Transverse colon (tissue), 4 donors: Measurements from ENCODE around the gene CMTM7. TPM values are rescaled to one million over a fixed set of nuclear protein-coding genes. Genes with fewer than 3 reads are reported as not detected.

Source experiments
- DNase-seq: peaks from one replicate; pipeline ENCODE4 v3.0.0-alpha.2; 2019
- H3K27ac ChIP-seq, 4 donors: fragments of 200-600 bp; sonication (generic); 2 replicates each; pipeline ENCODE4 v1.5.1; 2016 to 2018; ENCODE audit warnings: inconsistent platforms in 4 of 4
- H3K27me3 ChIP-seq: fragments of 200-600 bp; sonication (generic); 2 replicates; pipeline ENCODE4 v1.5.1; 2017; ENCODE audit warnings: inconsistent platforms
- H3K36me3 ChIP-seq, 4 donors: fragments of 200-600 bp; sonication (generic); 2 replicates each; pipeline ENCODE4 v1.5.1; 2017 to 2019; ENCODE audit warnings: inconsistent platforms in 4 of 4
- H3K4me1 ChIP-seq, 4 donors: fragments of 200-600 bp; sonication (generic); 2 replicates each; pipeline ENCODE4 v1.5.1; 2017 to 2020; ENCODE audit warnings: inconsistent platforms in 4 of 4
- H3K4me3 ChIP-seq, 4 donors: fragments of 200-600 bp; sonication (generic); 1 replicate in 1 of 4; 2 replicates in 3 of 4; pipeline versions ENCODE4 v1.5.1 to v1.6.1; 2017 to 2019; ENCODE audit warnings: inconsistent platforms in 4 of 4
- H3K9me3 ChIP-seq, 2 donors: fragments of 200-600 bp; sonication (generic); 2 replicates each; pipeline ENCODE4 v1.5.1; 2017 to 2019; ENCODE audit warnings: inconsistent platforms in 2 of 2
- EP300 ChIP-seq: sonication (generic); formaldehyde crosslinking; IDR thresholded peaks from one replicate; pipeline ENCODE4 v1.6.1; 2017; ENCODE audit warnings: antibody characterized with exemption, low read depth
- POLR2A ChIP-seq: fragments of 450-650 bp; IDR thresholded peaks from one replicate; pipeline ENCODE4 v1.6.1; 2016; ENCODE audit warnings: antibody characterized with exemption, mild to moderate bottlenecking, moderate library complexity
- POLR2AphosphoS5 ChIP-seq, 3 donors: sonication (generic); formaldehyde crosslinking; IDR thresholded peaks; one replicate each; pipeline ENCODE4 v1.6.1; 2016; ENCODE audit warnings: antibody characterized with exemption in 3 of 3
- WGBS, 2 donors: methylation state at CpG; one replicate each; pipeline ENCODE4 v1.1.5; 2018; ENCODE audit warnings: low coverage in 1 of 2; 5-methylcytosine and 5-hydroxymethylcytosine counted together
- in situ Hi-C, 4 donors: fragments of 200-750 bp; cut with MboI; loops; one replicate each; pipeline versions ENCODE4 v1.15.0 to v1.15.1; 2017; ENCODE audit warnings: low sequenced_read_pairs in 3 of 4, low pct_ligation_motif_present in 1 of 4, low pct_unique_long_range_greater_than_20kb in 1 of 4
- intact Hi-C: fragments of 100-400 bp; cut with DNase I; formaldehyde crosslinking; loops from one replicate; pipeline ENCODE4 v1.15.1; 2023; ENCODE audit warnings: low total_unique reads
- total RNA-seq, 4 donors: library from RNA; depleted of rRNA; stranded (reverse); fragments of >200 nt; gene quantifications; one replicate each; pipeline ENCODE4 v1.1.0, GENCODE V29; 2016
- TF ChIP-seq, protein P1 (sequence below), 5 experiments: fragments of 200-600 bp in 3 of 5; fragments of 450-650 bp in 2 of 5; sonication (generic) in 3 of 5; IDR thresholded peaks; 1 replicate in 2 of 5; 2 replicates in 3 of 5; pipeline ENCODE4 v1.5.1; 2016 to 2017; ENCODE audit warnings: antibody characterized with exemption in 5 of 5, inconsistent platforms in 3 of 5, mild to moderate bottlenecking in 2 of 5, moderate library complexity in 1 of 5

CMTM7 gene
- total RNA-seq, 4 donors from 2014 or later, result 3.4 to 16.0 (median 7.1) TPM

DNA sequence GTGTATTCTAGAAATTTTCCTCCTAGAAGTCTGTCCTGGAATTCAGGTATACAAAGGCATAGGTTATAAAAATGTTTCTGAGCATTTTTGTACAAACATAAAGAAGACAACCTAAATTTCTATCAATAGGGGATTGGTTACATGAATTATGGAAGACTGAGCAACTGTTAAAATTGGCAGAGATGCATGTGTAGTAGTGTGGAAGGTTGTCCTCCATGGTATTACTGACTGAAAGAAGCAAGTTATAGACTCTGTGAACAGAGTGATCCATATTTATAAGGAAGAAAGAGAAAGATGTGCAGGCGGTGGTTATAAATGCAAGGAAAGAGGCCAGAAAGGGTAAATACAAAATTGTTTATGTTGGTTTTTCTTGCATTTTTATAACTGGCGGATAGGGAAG is 38.3 kb upstream of the CMTM7 start:
- H3K4me3 ChIP-seq, result no peak overlapping the region
- 91 to 100% methylated on average over 1 to 2 of the region's 2 CpGs for WGBS, 2 donors
- H3K36me3 ChIP-seq, result no peaks in the 10 kb centered on the region
- no peaks in the 10 kb centered on the region for H3K9me3 ChIP-seq
- in situ Hi-C loops, result loop anchor here in 1 of 4 donors (25.0 kb wide), 1 partner anchor 309 kb away; no protein-coding TSS in a partner anchor
- no peaks in the 10 kb centered on the region for H3K4me1 ChIP-seq
- no peak overlapping the region for H3K27ac ChIP-seq
- no peak for DNase-seq
- intact Hi-C loops, result loop anchor here (5.0 kb wide), 1 partner anchor 1151 kb away; no protein-coding TSS in a partner anchor
- TF ChIP-seq, protein P1, sequence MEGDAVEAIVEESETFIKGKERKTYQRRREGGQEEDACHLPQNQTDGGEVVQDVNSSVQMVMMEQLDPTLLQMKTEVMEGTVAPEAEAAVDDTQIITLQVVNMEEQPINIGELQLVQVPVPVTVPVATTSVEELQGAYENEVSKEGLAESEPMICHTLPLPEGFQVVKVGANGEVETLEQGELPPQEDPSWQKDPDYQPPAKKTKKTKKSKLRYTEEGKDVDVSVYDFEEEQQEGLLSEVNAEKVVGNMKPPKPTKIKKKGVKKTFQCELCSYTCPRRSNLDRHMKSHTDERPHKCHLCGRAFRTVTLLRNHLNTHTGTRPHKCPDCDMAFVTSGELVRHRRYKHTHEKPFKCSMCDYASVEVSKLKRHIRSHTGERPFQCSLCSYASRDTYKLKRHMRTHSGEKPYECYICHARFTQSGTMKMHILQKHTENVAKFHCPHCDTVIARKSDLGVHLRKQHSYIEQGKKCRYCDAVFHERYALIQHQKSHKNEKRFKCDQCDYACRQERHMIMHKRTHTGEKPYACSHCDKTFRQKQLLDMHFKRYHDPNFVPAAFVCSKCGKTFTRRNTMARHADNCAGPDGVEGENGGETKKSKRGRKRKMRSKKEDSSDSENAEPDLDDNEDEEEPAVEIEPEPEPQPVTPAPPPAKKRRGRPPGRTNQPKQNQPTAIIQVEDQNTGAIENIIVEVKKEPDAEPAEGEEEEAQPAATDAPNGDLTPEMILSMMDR (IDR thresholded peaks at IDR 0.05), result no peak
- no peak for TF ChIP-seq EP300
- no peak for TF ChIP-seq POLR2A
- TF ChIP-seq POLR2AphosphoS5 (IDR thresholded peaks at IDR 0.05), result no peak
- no peaks in the 10 kb centered on the region for H3K27me3 ChIP-seq

DNA sequence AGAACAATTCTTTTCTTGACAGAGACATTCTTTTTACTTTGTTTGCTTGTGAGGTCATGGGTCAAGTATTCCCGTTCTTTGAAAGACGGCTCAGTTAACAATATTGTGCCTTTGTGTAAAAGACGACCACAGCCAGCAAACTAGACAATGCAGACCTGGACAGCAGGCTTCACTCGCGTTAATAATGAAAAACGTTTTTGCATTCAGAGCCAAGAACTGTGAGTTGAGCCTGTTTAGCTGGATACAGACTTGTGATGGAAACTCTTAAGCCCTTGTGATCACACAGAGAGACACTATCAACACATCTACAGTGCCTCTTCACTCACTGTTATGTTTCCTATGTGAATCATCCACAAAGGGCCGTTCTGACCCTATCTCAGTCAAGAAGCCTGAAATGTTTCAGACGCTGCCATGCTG is 37.3 kb upstream of the CMTM7 start:
- Histone ChIP-seq H3K36me3 (no peaks in the 10 kb centered on the region), H3K27ac (no peak overlapping the region), H3K27me3 (no peaks in the 10 kb centered on the region), H3K4me1 (no peaks in the 10 kb centered on the region), H3K9me3 (no peaks in the 10 kb centered on the region), H3K4me3 (no peak overlapping the region)
- in situ Hi-C loops, result loop anchor here in 1 of 4 donors (25.0 kb wide), 1 partner anchor 308 kb away; no protein-coding TSS in a partner anchor
- no peak for DNase-seq
- intact Hi-C loops, result loop anchor here (5.0 kb wide), 1 partner anchor 1152 kb away; no protein-coding TSS in a partner anchor
- 56 to 58% methylated on average over 5 to 8 of the region's 8 CpGs for WGBS, 2 donors
- no peak for TF ChIP-seq POLR2AphosphoS5 (IDR thresholded peaks at IDR 0.05)
- TF ChIP-seq, protein P1 (IDR thresholded peaks at IDR 0.05), result no peak
- no peak for TF ChIP-seq POLR2A
- TF ChIP-seq EP300, result no peak

DNA sequence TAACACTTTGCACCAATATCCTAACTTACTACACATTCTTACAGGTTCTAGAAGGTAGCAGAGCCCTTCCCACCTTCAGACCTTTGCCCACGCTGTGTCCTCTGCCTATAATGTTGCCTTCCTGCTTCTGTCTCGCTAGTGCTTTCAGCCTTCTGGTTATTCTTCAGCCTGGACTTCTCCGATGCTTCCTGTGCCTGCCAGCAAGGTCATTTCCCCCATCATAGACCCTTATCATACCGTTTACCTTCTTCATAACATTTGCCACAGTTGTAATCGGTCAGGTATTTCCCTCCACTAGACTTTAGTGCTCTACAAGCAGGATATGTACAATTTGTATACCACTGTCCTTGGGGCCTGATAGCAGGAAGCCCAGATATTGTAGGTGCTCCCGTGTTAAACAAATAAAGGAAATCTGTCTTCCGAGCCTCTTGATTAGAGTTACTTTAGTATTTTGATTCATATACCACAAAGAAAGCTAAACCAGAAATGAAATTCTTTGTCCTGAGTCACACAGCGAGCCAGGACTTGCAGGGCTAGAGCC is 35.8 kb upstream of the CMTM7 start:
- WGBS, 2 donors, result 74 to 80% methylated on average over 4 to 8 of the region's 8 CpGs
- H3K27ac ChIP-seq, result no peak overlapping the region
- no peak for DNase-seq

DNA sequence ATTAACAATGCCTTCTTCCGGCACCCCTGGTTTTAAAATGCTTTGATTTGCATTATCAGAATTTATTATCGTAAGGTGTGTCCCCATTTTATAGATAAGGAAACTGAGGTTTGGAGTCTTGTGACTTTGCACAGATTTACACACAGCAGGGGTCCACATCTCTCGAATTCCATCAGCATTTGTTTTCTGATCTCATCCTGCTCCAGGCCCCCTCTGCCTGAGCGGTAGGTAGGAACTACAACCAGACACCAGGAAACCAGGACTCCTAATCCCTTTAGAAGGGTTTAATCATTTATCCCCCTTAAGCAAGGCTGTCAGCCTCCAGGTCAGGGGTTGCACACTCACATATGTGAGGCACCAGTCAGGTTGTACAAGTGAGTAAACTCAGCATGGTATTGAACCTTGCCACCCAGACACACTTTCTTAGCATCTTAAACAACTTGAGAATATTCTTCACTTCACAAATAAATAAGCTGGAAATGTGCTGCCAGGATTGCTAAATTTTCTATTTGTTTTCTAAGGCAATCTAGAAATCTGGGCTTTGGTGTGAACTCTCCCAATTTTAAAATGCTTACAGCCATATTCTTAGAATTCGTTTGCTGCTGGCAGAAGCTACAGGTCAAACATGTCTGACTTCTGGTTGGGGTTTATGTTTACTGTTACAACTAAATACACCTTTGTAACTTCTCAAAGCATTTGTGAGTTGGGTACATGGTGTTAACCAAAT is 31.7 kb upstream of the CMTM7 start:
- Histone ChIP-seq H3K4me3 (no peak overlapping the region), H3K27me3 (no peaks in the 10 kb centered on the region), H3K4me1 (no peaks in the 10 kb centered on the region), H3K9me3 (no peaks in the 10 kb centered on the region), H3K27ac (no peak overlapping the region), H3K36me3 (no peaks in the 10 kb centered on the region)
- TF ChIP-seq POLR2AphosphoS5 (IDR thresholded peaks at IDR 0.05), result no peak
- no peak for DNase-seq
- in situ Hi-C loops (loop anchor here in 1 of 4 donors (25.0 kb wide), 1 partner anchor 302 kb away; no protein-coding TSS in a partner anchor), intact Hi-C loops (no loop called here)
- 86 to 95% methylated on average over 5 of the region's 5 CpGs for WGBS, 2 donors

More for the DNA sequence above, 35.8 kb upstream of the CMTM7 start:
- no peak overlapping the region for H3K4me3 ChIP-seq
- in situ Hi-C loops (loop anchor here in 1 of 4 donors (25.0 kb wide), 1 partner anchor 306 kb away; no protein-coding TSS in a partner anchor), intact Hi-C loops (no loop called here)
- H3K4me1 ChIP-seq, result no peaks in the 10 kb centered on the region
- TF ChIP-seq POLR2A, result no peak
- TF ChIP-seq, protein P1 (IDR thresholded peaks at IDR 0.05), result no peak
- no peak for TF ChIP-seq POLR2AphosphoS5 (IDR thresholded peaks at IDR 0.05)
- no peak for TF ChIP-seq EP300
- no peaks in the 10 kb centered on the region for H3K9me3 ChIP-seq
- no peaks in the 10 kb centered on the region for H3K36me3 ChIP-seq
- no peaks in the 10 kb centered on the region for H3K27me3 ChIP-seq
